Hypothalamus (tissue), 51 donors: ENCODE results near the gene PTPN3.
"Not testable (repeated sequence)": the region's sequence is repeated elsewhere in the genome, so short reads cannot be mapped to it uniquely, and the experiment has no call there.

Source experiments
- DNase-seq, 51 donors: peaks; one replicate each; lab custom pipeline; 2025; lab: John Stamatoyannopoulos, UW

Gene PTPN3, protein sequence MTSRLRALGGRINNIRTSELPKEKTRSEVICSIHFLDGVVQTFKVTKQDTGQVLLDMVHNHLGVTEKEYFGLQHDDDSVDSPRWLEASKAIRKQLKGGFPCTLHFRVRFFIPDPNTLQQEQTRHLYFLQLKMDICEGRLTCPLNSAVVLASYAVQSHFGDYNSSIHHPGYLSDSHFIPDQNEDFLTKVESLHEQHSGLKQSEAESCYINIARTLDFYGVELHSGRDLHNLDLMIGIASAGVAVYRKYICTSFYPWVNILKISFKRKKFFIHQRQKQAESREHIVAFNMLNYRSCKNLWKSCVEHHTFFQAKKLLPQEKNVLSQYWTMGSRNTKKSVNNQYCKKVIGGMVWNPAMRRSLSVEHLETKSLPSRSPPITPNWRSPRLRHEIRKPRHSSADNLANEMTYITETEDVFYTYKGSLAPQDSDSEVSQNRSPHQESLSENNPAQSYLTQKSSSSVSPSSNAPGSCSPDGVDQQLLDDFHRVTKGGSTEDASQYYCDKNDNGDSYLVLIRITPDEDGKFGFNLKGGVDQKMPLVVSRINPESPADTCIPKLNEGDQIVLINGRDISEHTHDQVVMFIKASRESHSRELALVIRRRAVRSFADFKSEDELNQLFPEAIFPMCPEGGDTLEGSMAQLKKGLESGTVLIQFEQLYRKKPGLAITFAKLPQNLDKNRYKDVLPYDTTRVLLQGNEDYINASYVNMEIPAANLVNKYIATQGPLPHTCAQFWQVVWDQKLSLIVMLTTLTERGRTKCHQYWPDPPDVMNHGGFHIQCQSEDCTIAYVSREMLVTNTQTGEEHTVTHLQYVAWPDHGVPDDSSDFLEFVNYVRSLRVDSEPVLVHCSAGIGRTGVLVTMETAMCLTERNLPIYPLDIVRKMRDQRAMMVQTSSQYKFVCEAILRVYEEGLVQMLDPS

DNA sequence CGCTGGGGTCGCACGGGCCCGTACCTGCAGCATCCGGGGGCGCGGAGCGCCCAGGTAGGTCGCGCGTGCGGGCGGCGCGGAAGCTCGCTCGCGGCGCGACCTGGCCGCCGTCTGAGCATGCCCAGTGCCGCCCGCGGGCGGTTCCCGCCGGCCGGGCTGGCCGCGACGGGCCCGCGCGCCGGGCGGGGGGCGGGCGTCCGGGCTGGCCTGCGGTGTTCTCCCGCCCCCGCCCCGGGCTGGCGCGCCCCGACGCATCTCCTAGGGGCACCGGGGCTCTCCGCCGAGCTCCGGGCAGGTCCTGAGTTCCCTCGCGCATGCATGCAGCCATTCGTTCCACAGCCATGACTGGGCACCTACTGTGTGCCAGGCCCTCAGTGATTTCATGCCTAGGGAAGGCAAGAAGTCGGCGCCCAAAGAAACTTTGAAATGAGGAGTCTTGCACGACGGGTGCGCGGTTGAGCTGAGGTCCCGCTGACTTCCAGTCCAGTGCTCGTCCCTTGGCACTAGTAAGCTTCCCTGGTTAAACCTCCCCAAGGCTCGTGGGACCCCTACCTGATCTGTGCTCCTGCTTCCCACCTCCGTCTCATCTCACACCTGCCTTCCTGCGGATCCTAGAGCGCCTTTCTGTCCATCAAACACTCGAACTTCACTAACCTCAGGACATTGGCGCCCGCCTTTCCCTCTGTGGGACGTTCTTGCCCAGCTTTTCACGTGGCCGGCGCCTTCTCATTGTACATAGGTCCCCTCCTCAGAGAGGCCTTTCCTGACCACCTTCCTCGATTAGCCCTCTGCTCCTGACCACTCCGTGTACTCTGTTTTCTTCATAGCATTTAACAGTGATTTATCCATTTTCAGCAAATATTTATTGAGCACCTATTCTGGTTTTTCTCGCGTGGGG lies at the start of gene PTPN3:
Gene PTPN3 (minus strand): TSS at position 113 of the 898 bp plus-strand sequence. CDS start 34,873 bp downstream, outside the sequence.
- DNase-seq, result peak in 1 of 51 donors; percentile 1

DNA sequence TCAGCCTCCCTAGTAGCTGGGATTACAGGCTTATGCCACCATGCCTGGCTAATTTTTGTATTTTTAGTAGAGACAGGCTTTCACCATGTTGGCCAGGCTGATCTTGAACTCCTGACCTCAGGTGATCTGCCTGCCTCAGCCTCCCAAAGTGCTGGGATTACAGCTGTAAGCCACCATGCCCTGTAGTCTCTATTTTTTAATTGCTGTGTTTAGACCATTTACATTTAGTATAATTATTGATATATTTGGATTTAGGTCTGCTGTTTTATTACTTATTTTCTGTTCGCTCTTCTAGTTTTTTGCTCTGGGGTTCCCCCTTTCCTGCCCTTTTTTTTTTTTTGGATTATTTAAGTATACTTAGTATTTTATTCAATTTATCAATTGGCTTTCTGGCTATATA lies 46.8 kb upstream of the PTPN3 start:
- not testable (repeated sequence) for DNase-seq

DNA sequence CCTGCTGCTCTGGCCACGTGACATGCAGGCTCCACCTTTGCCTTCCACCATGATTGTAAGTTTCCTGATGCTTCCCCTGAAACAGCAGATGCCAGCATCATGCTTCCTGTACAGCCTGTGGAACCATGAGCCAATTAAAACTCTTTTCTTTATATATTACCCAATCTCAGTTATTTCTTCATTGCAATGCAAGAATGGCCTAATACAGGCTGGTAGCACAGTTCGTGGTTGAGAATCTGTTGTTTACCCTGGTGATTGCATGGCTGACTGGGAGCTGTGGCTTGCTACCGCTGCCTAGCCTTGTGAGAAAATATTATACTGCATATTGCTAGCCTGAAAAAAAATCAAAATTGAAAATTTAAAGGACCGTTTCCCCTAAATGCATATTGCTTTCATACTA lies 44.8 kb upstream of the PTPN3 start:
- no peak for DNase-seq

DNA sequence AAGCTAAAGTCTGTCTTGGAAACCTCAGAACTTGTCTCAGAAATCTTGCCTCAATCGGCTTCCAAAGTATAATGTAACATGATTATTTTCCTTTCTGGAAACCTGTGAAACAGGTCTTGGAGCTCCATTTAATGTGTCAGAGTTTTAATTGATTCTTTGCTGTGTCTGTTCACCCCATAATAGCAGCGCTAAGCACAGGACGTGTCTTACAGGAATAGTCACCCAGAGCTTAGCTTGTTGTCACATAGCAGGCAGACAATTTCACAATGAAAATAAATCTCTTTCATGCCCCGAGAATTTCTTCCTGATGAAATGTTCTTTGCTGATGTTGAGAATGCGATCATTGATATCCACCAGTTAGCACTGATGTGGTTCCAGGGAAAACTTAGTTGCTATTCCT lies 40.2 kb upstream of the PTPN3 start:
- no peak for DNase-seq

DNA sequence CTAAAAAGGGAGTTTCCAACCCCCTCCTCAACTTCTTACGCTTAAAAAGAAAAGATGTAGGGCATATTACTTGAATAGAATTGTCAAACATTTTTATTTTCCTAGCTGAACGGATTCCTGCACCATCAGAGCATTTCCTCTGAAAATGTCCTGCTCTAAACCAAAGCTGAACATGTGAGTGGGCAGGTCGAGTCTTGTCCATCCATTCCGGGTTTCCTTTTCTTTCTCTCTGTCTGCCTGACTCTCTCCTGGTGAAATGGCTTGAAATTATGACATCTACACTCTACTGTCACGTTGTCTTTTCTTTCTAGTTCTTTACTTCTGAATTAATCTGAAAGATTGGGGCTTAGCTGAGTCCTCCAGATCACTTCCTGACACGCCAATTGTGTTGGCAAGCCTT lies 39.2 kb upstream of the PTPN3 start:
- no peak for DNase-seq

DNA sequence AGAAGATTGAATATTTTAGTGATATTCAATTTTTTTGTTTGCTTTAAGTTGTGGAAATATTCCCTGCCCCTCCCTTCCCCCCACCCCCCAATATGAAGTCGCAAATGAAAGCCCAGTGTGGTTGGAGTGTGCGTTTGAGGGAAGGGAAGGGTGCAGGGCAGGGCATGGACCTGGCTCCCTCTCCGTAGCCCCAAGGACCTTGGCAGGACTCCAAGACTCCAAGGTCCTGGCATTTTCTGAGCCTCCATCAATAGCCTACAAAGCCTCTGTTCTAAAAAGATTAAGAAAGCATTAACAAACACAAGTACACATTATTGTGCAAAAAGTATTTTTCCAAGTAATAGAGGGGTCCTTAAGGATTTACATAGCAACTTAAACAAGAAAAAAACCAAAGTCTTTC lies 38.8 kb upstream of the PTPN3 start:
- no peak for DNase-seq

DNA sequence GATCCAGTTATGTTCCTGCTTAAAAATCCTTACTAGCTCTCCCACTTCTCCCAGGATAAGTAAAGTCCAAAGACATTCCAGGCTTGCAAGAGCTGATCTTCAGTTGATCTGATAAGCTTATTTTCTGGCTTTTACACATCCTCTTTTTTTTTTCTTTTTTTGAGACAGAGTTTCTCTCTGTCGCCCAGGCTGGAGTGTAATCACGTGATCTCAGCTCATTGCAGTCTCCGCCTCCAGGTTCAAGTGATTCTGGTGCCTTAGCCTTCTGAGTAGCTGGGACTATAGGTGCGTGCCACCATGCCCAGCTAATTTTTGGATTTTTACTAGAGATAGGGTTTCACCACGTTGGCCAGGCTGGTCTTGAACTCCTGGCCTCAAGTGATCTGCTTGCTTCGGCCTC lies 37.3 kb upstream of the PTPN3 start:
- no peak for DNase-seq

DNA sequence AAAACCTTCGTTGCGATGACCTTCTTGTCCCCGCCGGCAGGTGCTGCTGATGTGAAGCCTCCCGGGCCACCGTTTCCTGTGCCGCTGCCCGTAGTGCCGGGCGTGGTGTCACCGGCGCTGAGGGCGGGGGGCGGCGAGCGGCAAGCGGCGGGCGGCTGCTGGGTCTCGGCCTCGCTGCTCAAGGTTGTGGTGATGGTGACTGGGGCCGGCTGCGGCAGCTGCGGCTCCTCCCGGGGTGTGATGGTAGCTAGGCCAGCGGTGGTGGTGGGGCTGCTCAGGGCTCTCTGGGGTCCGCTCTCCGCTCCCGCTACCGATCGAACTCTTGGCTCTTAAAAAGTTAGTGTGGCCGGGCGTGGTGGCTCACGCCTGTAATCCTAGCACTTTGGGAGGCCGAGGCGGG lies 36.0 kb upstream of the PTPN3 start:
- DNase-seq, result no peak

DNA sequence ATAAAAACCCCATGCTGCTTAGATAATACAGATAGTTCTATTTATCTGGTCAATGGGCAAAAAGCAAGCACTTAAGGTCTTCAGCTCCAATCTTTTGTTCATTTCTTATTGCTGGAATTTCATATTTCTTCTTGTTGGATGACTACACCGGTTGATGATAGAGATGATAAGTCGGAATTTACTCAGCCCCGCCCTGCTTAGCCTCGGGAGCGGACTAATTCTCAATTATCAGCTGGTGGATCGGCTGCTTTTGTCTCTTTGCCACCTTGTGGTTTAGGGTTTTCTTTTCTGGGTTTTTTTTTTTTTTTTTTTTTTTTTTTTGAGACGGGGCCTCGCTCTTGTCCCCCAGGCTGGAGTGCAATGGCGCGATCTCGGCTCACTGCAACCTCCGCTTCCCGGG lies 34.5 kb upstream of the PTPN3 start:
- not testable (repeated sequence) for DNase-seq

DNA sequence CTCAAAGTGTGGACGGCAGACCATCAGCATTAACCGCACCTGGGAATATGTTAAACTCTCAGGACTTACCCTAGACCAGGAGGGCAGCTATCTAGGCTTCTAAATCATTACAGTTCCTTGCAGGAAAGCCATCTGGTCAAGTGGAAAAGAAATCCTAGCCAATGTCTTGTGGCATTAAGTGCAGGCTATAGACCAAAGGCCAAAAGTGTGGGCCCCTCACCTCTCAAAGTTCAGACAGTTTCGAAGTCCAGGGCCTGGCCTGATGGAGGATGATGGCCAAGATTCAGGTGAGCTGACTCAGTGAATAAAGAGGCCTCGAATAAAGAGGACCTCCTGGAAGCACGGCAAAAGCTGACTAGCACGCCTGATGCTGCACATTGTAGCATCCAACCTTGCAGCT lies 24.0 kb upstream of the PTPN3 start:
- no peak for DNase-seq

DNA sequence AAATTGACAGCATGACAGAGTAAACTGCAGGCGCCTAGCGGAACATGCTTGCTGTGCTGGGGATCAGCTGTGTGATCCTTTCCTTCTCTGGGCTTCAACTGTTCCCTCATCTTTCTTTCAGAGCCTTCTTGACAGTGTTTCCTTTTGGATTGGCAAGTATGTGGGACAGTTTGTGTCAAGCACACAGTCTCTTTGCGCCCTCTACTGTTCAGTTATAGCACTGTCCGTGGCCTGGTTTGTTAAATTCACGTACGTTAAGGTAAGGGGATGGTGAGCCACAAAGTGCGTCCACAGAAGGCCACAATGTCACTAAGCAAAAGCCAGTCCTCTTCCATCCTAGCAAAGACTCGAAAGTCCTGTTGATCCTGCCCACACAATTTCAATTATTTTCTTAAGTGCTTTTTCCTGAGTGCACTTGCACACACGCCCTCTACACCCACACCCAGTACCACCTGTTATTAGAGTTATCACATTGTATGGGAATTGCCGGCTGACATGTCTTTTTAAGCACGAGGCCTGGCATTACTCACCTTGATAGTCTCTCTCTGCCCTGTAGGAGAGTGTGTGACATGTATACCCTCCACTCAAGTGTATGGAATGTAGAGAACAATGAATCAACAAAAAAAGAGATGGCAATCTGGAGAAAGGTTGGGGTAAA lies 22.5 kb upstream of the PTPN3 start:
- DNase-seq, result peak in 34 of 51 donors; percentile 3 to 72 (median 28)

DNA sequence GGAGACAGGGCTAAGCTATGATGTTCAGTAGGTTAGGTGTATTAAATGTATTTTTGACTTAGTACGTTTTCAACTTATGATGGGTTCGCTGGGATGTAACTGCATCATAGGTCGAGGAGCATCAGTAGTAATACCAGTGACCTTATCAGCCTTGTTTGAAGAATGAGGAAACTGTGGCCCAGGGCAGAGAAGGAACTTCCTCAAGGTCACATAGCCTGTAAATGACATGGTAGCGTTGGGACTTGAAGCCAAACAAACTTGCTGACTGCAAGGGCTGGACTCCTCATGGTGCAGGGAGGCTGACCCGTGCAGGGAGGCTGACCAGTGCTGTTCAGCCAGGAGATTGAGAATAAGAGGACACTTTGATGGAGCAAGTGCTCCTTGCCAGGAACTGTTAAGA lies 21.3 kb upstream of the PTPN3 start:
- no peak for DNase-seq

DNA sequence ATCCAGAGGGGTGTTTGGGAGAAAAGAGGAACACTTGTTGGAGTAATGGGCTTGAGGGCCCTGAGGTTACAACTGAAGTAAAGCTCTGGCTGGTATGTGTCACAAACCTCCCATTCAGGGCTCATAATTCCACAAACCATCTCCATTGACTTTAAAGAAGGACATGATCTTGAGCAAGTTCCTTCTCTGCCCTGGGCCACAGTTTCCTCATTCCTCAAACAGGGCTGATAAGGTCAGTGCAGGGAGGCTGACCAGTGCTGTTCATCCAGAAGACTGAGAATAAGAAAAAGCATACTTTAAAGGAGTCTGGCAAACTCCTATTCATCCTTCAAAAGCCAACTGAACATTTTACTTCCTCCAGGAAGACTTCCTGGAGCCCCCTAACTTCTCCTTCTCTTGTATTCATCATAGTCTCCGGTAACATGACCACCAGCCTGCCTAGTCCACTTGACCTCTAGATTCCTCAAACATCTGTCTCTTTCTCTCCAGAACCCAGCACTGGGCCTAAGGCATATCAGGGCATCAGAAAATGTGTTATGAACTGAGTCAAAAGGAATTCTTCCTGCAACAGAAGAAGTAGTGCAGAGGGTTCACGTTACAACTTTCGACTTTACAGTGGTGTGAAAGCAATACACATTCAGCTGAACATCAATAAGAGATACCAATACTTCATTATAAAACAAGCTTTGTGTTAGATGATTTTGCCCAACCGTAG lies 20.7 kb upstream of the PTPN3 start:
- no peak for DNase-seq

DNA sequence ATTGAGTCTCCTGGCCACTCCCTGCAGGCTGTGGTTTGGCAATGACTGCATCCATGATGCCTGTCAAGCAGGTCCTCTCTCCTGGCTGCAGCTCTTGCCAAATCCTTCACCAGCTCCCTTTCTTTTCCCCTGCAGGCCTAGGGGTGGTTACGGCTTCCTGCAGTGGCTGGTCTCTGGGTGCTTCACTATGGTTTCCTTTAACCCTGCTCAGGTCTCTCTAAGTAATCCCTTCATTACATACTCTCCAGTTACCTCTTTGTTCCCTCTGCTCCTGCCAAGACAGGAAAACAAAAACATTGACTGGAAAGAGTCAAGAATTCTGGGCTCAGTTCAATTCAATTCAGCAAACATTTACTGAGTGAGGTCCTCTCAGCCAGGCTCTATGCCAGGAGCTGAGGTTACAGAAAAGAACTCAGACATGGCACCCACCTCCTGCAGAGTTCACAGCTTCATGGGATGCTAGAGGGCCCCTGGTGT lies 19.8 kb upstream of the PTPN3 start:
- DNase-seq, result peak in 3 of 51 donors; percentile 2 to 10 (median 7)

DNA sequence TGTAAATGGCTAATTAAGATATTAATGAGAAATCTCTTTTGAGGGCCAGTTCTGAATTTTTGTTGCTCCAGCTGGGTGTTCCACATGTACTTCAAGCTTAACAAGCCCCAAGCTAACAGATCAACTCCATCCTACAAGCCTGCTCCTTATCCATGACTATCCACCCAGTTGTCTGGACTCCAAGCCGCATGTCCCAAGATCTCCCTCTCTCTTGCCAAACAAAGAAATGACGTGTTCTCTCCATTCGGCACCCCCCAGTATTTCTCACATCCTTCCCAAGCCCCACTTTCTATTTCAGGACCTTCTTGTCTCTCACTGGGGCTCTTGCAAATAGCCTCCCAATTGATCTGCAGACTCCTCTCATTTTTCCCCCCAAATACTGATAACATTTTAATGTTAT lies 15.8 kb upstream of the PTPN3 start:
- no peak for DNase-seq

DNA sequence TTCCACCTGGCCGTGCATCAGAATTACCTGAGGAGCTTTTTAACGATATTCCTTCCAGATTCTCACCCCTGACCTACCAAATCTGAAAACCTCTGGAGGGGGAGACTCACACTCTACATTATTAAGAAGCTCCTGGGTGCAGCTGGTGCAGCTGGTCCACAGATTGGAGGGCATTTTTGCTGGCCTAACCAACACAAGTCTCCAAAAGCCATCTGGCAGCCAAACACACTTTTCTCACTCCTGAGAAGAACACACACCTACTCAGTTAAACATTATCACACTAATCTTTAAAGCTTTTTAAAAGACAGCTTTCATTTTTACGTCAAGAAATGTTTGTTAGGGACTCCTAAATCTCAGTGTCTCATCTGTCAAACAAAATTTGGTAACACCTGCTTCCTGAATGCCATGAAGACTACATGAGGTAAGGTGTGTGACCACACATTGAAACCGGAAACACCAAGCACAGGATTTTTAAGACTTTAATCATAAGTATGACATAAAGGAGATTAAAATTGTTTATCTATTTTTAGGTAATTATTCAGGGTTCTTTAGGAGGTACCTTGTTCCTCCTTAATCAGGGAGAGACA lies 14.2 kb upstream of the PTPN3 start:
- DNase-seq, result no peak

DNA sequence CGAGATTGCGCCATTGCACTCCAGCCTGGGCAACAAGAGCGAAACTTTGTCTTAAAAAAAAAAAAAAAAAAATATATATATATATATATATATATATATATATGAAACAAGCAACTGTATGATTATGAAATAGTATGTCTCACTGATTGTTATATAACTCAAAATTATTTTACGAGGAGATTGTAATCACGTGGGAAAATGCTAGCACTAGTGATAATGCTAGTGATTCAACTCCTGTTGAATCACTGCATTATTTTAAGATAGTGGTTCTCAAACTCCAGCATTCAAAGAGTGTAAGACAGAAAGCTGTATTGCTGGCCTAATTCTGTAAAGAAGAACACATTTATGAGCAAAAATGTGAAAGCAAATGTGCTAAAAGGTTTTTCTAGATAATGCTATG lies 12.4 kb upstream of the PTPN3 start:
- no peak for DNase-seq

DNA sequence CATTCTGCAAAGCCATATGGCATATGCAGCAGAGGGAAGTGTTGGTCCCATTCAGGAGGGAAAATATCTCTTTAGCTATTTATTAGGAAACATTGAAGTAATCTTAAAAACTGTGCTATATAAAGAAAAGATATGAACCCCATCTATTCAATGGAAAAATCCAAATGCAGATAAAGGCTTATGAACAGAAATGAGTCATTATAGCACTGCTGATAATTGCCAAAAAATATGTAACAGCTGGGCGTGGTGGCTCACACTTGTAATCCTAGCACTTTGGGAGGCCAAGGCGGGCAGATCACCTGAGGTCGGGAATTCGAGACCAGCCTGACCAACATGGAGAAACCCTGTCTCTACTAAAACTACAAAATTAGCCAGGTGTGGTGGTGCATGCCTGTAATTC lies 11.9 kb upstream of the PTPN3 start:
- not testable (repeated sequence) for DNase-seq

DNA sequence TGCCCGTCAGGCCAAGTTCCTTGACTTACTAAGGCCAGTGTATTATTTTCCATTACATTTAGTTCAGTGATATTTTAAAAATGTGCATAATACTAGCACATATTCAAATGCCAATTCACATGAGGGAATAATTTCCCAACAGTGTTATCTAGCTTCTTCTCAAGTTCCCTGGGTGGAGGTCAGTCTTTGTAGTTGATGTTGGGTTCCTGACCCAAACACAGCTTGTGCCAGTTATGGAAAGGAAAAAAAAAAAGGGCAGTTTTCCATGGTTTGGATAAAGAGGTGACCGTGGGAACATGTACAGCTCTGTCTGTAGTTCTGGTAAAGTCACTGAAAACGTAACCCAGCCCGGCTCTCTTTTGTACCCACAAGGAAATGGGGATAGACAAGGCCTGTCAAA lies 11.5 kb upstream of the PTPN3 start:
- no peak for DNase-seq
